ENCODE results near the gene SPATS2L. TPM values are rescaled to one million over a fixed set of nuclear protein-coding genes. Genes with fewer than 3 reads are reported as not detected.

The SPATS2L gene
- polyA plus RNA-seq, 1 of the 3 experiments (the other 2 are of a cell fraction) = 86.8 TPM

- TF ChIP-seq MAX (IDR thresholded peaks at IDR 0.05; ENCODE audit: low read depth) (no peak), JUND (IDR thresholded peaks at IDR 0.05) (no peak), GABPA (IDR thresholded peaks at IDR 0.05; ENCODE audit: low read depth) (no peak), NRF1 (IDR thresholded peaks at IDR 0.05; ENCODE audit: low read depth, low read length) (no peak)
Observed at GRCh38 chr2:200267350-200267749, 39.1 kb upstream of the SPATS2L start (continued).

GRCh38 chr2:200270732-200271131, 35.8 kb upstream of the SPATS2L start:
- WGBS (ENCODE audit: low lambda C conversion rate) = 14% methylated on average over 1 of the region's 1 CpG
- POLR2A ChIA-PET = no interaction called here

GRCh38 chr2:200272320-200272719, 34.2 kb upstream of the SPATS2L start:
- Histone ChIP-seq H3K4me2 (no peak overlapping the region), H3F3A (replicated peaks; ENCODE audit: insufficient read depth) (no peaks in the 10 kb centered on the region), H3K9me3 (no peaks in the 10 kb centered on the region), H3K27ac (ENCODE audit: low read depth in 2 of 2, low read length in 1 of 2) (no peak overlapping the region), H4K20me1 (ENCODE audit: insufficient read depth) (no peaks in the 10 kb centered on the region), H3K4me3 (ENCODE audit: low read depth in 2 of 2, low read length in 1 of 2) (no peak overlapping the region), H2AFZ (ENCODE audit: low read depth) (no peak overlapping the region), H3K9me2 (no peaks in the 10 kb centered on the region), H3K79me2 (ENCODE audit: insufficient read depth) (no peaks in the 10 kb centered on the region), H3K27me3 (ENCODE audit: insufficient read depth) (no peaks in the 10 kb centered on the region), H3K9ac (no peak overlapping the region), H3K4me1 (ENCODE audit: control insufficient read depth in 1 of 2, insufficient read depth in 2 of 2, low read depth in 1 of 2, low read length in 1 of 2) (no peaks in the 10 kb centered on the region; a peak in 1 of 4 replicates), H3K36me3 (replicated peaks in 1 of 2; ENCODE audit: control insufficient read depth in 1 of 2, insufficient read depth in 2 of 2, low read length in 1 of 2) (no peaks in the 10 kb centered on the region)
- 31% methylated on average over 2 of the region's 2 CpGs for WGBS (ENCODE audit: low lambda C conversion rate)
- TF ChIP-seq SIN3A (IDR thresholded peaks at IDR 0.05; ENCODE audit: borderline replicate concordance, low read depth, low read length) (no peak), YY1 (IDR thresholded peaks at IDR 0.05; ENCODE audit: low read depth) (no peak), RFX5 (IDR thresholded peaks at IDR 0.05; ENCODE audit: low read length) (no peak), CTCF (IDR thresholded peaks at IDR 0.05) (no peak), MAX (IDR thresholded peaks at IDR 0.05; ENCODE audit: low read depth) (no peak), TCF12 (IDR thresholded peaks at IDR 0.05) (no peak), EP300 (IDR thresholded peaks at IDR 0.05; ENCODE audit: borderline replicate concordance in 1 of 2, low read depth in 1 of 2, low read length in 1 of 2) (no peak), USF2 (IDR thresholded peaks at IDR 0.05; ENCODE audit: borderline replicate concordance, low read depth, low read length) (no peak), FOXM1 (IDR thresholded peaks at IDR 0.05; ENCODE audit: low read depth) (no peak)
- ChIA-PET POLR2A (no interaction called here), CTCF (no interaction called here)
- DNase-seq = no peak

More at GRCh38 chr2:200270732-200271131, 35.8 kb upstream of the SPATS2L start:
- no peak overlapping the region for H2AFZ ChIP-seq (ENCODE audit: low read depth)
- H3K9me3 ChIP-seq = no peaks in the 10 kb centered on the region
- CTCF ChIA-PET = no interaction called here
- H3K27ac ChIP-seq (ENCODE audit: low read depth in 2 of 2, low read length in 1 of 2) = no peak overlapping the region
- H3F3A ChIP-seq (replicated peaks; ENCODE audit: insufficient read depth) = no peaks in the 10 kb centered on the region
- no peaks in the 10 kb centered on the region for H3K79me2 ChIP-seq (ENCODE audit: insufficient read depth)
- no peak overlapping the region for H3K4me3 ChIP-seq (ENCODE audit: low read depth in 2 of 2, low read length in 1 of 2)
- no peaks in the 10 kb centered on the region; a peak in 1 of 4 replicates for H3K4me1 ChIP-seq (ENCODE audit: control insufficient read depth in 1 of 2, insufficient read depth in 2 of 2, low read depth in 1 of 2, low read length in 1 of 2)
- H3K9ac ChIP-seq = no peak overlapping the region
- H3K9me2 ChIP-seq = no peaks in the 10 kb centered on the region
- no peaks in the 10 kb centered on the region for H3K36me3 ChIP-seq (replicated peaks in 1 of 2; ENCODE audit: control insufficient read depth in 1 of 2, insufficient read depth in 2 of 2, low read length in 1 of 2)
- no peak for DNase-seq
- no peaks in the 10 kb centered on the region for H3K27me3 ChIP-seq (ENCODE audit: insufficient read depth)
- no peaks in the 10 kb centered on the region for H4K20me1 ChIP-seq (ENCODE audit: insufficient read depth)
- H3K4me2 ChIP-seq = no peak overlapping the region
- TF ChIP-seq USF1 (IDR thresholded peaks at IDR 0.05; ENCODE audit: borderline replicate concordance, low read depth) (no peak), NRF1 (IDR thresholded peaks at IDR 0.05; ENCODE audit: low read depth, low read length) (no peak), FOSL2 (IDR thresholded peaks at IDR 0.05; ENCODE audit: borderline replicate concordance, low read depth) (no peak)
